Left kidney (tissue), 2 donors: ENCODE measurements around the gene ATOSA. TPM values are rescaled to one million over a fixed set of nuclear protein-coding genes. Genes with fewer than 3 reads are reported as not detected.

Source experiments
- DNase-seq: peaks from one replicate; pipeline ENCODE4 v3.0.0-alpha.2; 2013
- polyA plus RNA-seq: library from polyadenylated mRNA; unstranded; fragments of 120-200 nt; gene quantifications from one replicate; pipeline ENCODE4 v1.2.1, GENCODE V29; 2013; ENCODE audit not compliant: insufficient read length

ATOSA gene
- polyA plus RNA-seq, 1 donor = 65.7 TPM

DNA sequence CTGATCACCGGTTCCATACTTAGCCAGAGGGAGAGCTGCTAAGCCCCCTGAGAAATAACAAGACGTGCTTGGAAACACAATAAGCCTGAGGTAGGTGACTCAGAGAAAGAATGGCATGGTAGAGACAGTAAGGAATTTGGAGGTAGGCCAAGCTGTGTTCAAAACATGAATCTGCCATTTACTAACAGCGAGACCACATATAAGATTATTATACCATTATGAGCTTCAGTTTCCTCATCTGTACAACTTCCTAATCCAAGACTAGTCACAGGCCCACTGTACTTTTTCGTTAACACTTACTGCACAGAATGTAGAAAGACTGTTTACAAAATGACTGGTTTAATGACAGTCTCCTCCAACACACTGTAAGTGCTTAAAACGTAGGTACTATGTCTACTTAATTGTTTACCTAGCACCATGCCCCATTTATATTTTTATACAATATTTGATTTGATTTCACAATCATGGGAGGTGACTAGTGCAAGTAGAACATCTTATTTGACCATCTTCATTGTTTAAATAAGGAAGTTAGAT is 25.7 kb downstream of the ATOSA start:
- no peak for DNase-seq

DNA sequence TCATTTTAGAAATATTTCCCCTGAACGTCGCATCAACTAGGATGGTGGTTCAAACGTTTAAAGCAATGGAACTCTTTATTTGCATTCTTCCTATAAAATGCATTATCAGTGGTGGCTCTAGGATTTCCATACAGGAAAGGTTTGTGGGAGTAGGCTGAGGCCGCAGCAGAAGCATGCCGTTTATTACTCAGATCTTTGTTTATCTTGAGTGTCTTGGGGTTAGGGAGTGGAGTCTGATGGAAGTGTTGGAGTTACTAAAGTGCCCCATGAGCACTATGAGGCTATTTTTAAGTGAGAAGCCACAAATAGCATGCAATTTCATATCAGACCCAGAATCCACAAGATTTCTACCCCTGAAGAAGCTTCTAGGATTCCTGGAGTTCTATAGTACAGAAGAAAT is 26.2 kb downstream of the ATOSA start:
- DNase-seq = no peak

DNA sequence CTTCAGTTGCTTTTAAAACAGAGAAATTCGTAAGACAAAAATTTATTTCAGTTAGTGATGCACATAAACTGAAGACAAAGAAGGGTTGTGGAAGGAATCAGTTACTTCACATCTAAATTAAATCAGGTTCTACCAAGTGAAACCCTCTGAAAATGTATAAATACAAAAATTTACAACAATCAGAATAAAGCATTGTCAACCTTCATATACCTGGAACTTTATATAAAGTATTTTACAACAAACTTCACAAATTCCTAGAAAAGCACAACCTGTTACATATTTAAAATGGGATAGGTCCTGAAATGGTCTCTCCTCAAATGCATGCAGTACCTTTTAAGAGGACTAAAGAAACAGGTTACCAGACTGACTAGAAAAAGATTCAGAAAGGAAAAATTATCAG is 26.9 kb downstream of the ATOSA start:
- DNase-seq = no peak

DNA sequence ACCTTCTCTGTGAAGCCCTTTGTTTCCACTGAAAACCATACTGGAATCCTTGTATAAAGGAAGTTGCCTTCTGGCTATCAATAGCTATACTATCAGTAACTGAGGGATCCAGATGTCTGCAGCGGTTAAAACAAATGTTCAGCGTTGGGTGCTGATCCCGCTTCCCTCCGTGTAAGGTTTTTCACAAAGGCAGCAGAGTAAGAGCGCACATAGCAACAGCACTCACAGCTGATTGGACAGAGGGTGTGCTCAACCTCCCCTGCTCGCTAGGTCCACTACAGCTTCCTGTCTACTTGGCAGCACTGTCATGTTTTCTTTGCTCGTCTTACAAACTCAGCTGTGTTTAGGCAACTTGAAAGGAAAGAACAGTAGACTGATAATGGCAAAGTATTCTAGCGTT is 27.3 kb downstream of the ATOSA start:
- DNase-seq = peak; percentile 86

DNA sequence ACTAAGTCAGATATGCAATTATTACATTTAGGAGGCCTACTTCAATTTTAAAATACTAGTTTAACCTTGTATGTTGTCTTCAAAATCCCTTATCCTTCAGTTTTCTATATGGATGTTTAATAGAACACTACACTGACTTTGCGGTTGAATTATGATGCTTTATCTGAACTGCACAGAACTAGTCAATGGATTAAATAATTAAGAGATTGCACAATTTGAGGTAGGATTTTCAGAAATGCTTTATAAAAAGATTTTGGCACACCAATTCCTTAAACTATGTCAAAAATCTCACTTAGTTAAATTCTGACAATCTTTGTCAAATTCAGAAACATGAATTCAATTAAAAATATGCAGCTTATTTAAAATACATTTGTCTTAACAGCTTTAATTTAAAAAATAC is 28.1 kb downstream of the ATOSA start:
- no peak for DNase-seq

DNA sequence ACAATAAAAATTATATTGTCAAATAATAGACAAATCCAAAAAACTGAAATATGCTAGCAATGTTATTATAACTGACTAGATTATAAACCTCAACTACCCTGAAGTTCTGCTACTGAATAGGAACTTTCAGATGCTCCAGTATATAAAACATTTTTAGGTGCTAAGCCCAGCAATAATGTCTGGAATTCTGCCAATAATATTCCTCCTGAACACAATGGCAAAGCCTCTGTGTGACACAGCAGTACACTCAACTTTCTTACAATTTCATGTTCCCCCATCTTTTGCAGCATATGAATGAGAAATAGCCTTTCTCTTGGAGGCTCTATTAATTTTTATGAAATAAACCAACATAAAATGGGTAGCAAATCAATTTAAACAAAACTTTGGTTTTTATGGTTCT is 29.5 kb downstream of the ATOSA start:
- DNase-seq = no peak

- no peak for DNase-seq
Observed at GRCh38 chr15:52645916-52646315, 33.3 kb downstream of the ATOSA start.

DNA sequence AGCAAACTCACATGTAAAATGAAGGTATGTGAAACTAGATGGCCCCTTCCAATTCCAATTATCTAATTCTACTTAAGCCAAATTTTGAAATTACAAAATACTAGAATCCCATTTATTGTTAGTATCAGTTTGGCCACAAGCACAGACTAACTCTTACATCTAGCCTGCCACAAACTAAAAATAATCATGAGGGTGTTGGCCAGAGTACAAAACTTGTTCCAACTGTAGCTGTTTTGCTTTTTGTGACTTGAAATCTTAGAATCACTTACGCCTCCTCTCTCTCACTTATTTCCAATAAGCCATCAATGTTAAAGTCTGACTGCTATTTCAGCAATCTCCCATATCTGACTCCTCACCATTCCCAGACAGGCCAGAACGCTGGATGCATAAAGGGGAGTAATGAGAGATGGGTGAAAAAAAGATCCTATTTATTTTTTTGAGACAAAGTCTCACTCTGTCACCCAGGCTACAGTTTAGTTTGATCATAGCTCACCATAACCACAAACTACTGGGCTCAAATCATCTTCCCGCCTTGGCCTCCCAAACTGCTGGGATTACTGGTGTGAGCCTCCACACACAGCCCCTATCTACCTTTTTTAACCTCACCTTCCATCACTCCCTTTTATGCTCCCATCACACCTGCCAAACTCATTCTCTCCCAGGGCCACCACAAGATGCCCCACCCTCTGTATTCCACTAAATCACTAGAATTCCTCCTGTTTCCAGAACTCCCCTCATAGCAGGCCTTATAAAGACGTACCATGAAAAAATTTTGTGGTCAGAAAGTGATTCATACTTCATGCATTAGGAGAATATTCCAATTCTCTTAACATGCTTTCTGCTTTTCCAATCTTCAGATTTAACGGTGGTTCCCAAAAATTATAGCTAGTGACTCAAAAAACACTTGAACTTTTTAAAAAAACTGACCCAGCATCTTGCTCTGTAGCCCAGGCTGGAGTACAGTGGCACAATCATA is 36.5 kb downstream of the ATOSA start:
- DNase-seq = no peak

GRCh38 chr15:52636459-52636858 is 42.7 kb downstream of the ATOSA start:
- no peak for DNase-seq

DNA sequence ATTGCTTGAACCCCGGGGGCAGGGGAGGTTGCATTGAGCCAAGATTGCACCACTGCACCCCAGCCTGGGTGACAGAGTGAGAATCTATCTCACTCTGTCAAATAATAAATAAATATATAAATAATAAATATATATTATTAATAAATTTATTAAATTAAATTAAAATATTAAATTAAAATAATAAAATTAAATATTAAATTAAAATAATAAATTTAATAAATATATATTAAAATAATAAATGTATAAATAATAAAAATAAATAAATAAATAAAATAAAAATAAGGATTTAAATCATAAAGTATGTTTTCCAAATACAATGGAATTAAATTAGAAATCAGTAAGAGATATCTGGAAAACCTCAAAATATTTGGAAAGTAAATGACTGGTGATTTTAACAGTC is 43.3 kb downstream of the ATOSA start:
- DNase-seq = no peak

Other genes starting within 250 kb of the ATOSA start
- gene MYO5A, start 150.5 kb downstream of the ATOSA start, polyA plus RNA-seq = 9.2 TPM
- 147 TPM for gene ARPP19, start 110.4 kb downstream of the ATOSA start, polyA plus RNA-seq
- 0.23 TPM for gene ONECUT1, start 110.9 kb upstream of the ATOSA start, polyA plus RNA-seq